ENCODE measurements around the gene SRGAP2B.
"Not testable (repeated sequence)": the region's sequence is repeated elsewhere in the genome, so short reads cannot be mapped to it uniquely, and the experiment has no call there.

- not testable (repeated sequence) for TF ChIP-seq FOXM1 (IDR thresholded peaks at IDR 0.05; ENCODE audit: borderline replicate concordance); SUZ12 (IDR thresholded peaks at IDR 0.05); BHLHE40 (IDR thresholded peaks at IDR 0.05; ENCODE audit: borderline replicate concordance); L3MBTL2 (conservative IDR thresholded peaks at IDR 0.05); ARNT (IDR thresholded peaks at IDR 0.05); LEF1 (IDR thresholded peaks at IDR 0.05; ENCODE audit: borderline replicate concordance); FOXA1 (IDR thresholded peaks at IDR 0.05); ZNF384 (IDR thresholded peaks at IDR 0.05)
Observed at GRCh38 chr1:144883022-144883421, 212.1 kb downstream of the SRGAP2B start.
